CD4-positive, alpha-beta T cell treated with Interleukin-15 for 4 hours (primary cell): ENCODE measurements around the gene RBMS3.
"Not testable (repeated sequence)": the region's sequence is repeated elsewhere in the genome, so short reads cannot be mapped to it uniquely, and the experiment has no call there.

Experiments
- DNase-seq: peaks from one replicate; pipeline ENCODE4 v3.0.0-alpha.2; 2020; ENCODE audit warnings: low spot score

RBMS3 gene

DNA sequence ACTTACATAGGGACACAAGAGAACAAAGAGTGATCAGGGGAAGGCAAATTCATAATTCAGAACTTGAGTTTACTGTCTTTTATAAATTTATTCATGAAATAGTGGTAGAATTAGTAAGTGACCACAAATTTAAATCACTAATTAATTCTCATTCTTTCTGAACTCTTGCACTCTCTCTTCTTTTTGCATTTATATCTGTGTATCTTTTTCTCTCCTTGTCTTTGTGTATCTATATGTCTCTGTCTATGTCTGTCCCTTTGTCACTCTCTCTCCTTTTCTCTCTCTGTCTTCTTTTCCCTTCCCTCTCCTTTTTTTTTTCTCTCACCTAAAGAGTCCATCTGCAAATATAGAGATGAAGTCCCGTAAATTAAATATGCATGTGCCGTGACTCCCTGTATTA lies 31.5 kb downstream of the RBMS3 start:
- no peak for DNase-seq

DNA sequence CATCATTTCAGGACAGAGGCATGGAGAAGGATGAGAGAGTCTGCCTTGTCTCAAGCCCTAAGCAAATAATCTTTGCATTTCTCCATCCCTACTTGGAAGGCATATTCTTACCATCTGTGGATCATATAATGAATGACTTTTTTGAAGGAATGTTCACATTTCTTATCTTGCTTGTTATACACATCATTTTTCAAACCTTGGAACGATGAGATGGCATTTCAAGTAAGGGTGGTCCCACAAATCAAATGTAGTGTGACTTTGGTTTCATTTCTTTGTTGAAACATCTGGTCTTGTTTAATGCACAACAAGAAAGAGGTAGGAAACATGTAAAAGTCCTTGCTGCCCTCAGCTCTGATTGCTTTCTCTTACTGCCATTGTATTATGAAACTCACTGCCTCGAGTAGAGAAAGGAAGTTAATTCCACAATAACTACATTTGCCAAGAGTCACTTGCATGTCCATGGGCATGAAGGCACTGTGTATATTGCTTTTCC lies 32.1 kb downstream of the RBMS3 start:
- no peak for DNase-seq

DNA sequence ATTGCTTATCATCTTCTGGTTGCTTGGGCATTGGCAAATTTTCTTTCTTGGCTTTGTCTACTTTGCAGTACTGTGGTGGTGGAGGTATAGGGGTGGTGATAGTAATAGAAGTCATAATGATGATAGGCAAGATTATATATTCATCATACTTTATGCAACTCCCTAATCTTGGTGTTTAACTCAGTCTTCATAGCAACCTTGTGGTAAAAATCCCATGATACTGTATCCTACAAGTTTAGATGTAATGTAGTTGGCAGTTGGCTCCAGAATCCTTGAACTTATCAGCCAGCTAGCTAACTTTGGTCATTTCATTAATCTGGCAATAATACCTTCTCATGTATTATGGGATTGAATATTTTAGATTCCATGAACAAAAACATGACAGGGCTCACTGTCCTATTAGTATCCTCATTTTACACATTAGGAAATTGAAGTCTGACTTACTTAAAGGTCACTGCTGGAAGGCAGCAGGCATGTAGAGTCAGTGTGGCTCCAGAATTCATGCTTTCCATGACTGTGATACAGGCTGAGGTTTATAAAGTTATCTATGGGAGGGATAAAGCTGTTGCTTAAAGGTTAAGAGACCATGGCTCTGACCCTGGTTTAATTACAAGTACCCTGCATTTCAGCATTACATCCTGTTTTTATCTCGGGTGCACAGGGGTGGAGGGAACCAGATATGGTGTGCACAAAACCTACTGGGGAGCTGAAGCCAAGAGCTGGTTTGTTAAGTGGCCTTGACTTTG lies 33.3 kb downstream of the RBMS3 start:
- no peak for DNase-seq

DNA sequence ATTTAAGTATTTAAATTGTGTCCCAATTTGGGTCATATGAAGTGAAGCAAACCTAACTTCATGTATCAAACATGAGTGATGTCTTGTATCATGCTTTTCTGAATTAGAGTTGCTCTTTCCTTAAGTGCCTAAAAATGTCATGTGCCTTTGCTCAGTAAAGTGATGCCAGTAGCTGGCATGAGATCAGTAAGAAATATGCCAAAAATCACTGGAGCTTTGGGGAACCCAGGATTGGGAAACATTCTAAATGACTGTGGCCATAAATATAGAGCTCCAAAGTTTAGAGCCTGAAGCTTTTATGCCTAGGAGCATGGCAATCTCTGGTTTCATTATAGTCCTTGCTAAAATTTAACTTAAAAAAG lies 33.8 kb downstream of the RBMS3 start:
- no peak for DNase-seq

DNA sequence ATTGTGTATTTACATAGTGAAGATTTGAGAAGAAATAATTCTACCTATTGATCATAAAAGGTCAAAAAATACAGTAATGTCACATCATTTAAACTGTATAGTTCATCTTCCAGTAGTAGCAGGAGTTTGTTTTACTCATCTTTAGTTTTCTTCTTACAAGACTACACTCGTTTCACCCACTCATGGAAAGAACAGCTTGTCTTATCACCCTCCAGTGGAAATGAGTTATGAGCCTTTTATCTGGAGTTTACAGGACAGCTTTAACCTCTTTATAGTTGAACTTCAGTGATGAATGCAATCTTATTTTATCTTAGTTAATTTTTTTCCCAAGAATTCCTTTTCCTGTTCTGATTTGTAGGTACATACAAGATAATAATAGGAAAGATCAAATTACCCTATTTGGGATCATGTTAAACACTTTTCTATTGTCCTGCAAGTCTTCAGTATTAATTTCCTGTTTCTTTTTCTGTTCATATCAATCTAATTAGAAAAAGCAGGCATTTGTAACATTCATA lies 36.8 kb downstream of the RBMS3 start:
- no peak for DNase-seq

DNA sequence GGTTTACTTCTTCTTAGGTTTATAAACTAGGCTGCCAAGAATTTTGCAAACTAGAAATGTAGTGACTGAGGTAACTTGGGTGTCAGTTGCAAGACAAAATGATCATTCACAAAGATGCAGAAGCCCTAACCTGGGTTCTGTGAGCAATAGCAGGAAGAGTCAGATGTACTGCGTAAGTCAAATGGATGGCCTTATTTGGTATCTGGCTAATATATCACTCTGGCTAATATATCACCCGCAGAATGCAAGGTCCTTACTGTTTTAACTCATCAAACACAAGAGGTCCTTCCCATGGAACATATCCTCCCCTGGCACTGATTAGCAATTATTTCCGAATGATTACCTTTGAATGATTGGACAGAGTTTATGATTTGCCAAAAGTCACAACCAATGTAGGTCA lies 37.4 kb downstream of the RBMS3 start:
- no peak for DNase-seq

DNA sequence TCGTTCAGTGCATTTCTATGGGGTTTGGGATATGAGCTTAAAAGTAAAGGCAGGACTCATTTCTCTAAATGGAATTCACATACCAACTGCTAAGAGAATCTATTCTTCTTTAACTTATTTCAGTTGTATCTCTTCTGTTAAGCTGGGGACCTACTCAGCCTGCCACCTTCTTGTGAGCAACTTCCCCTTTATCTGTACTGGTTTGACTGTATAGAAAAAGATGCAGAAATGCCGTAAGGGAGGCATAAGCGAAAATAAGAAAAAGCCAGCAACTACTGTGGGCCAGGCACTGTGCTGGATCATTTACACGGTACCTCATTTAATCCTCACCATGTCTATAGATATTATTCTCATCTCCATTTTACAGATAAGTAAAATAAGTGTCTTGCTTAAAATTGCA lies 38.4 kb downstream of the RBMS3 start:
- DNase-seq, result no peak

DNA sequence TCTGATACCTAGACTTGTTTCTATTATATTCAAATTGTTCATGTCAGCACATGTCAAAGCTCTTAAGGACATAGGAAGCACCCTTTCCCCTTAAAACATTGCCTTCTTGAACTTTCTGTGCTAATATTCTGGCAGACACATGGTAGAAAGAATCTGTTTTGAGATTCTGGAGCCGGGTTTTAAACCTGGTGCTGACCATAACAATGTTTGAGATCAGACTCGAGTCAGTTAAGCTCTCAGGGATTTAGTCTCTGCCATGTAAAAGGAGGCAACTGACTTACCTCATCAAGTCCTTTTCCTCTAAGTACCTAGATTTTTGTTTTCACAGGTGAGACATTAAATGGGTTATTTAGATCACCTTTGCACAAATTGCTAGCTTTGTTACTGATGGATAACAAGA lies 38.9 kb downstream of the RBMS3 start:
- DNase-seq, result no peak

DNA sequence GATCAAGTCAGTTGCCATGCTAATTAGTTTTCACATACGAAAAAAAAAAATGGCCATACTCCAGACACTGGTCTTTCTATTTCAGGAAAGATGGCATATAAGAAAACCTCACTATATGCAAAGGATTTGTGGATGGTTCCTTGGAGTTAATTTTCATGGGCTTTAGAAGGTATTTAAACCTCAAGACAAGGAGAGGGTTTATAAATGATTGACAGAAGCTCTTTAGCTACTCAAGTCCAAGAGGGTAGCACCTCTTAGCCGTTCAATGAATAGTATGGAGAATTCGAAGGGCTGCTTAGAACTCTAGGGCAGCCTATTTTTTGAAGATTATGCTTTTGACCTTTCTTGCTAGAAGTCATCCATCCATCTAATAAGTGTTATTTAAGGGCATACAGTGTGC lies 41.7 kb downstream of the RBMS3 start:
- DNase-seq, result no peak

DNA sequence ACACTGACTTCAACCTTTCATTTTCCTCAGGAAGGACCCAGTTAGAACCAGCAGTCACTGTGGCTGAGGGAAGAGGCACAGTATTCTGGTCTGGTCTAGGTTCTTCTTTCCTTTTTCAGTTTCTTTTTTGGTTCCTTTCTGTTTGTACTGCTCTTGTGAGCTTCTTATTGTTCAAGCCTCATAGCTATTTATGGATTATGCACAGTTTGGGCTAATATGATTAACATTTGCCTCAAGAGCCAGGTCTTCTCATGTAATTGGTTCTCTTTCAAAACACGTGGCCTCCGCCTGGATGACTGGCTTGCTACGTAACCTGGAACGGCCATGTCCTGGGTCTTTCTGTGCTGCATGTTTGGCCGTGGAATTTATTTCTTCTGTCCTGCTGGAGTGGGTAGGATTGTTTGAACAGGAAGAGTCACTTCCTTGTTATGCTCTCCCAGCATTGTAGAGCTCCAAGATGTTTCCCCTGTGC lies 43.3 kb downstream of the RBMS3 start:
- no peak for DNase-seq

DNA sequence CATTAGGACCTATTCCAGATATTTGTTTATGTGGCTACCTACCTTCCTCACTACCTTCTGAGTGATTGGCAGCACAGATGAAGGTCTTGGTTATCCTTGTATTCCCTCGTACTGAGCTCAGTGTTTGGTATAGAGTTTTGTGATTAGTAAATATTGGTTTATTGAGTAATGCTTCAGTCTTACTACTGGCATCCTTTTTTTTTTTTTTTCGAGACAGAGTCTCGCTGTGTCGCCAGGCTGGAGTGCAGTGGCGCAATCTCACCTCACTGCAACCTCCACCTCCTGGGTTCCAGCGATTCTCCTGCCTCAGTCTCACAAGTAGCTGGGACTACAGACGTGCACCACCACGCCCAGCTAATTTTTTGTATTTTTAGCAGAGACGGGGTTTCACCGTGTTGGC lies 45.7 kb downstream of the RBMS3 start:
- not testable (repeated sequence) for DNase-seq

DNA sequence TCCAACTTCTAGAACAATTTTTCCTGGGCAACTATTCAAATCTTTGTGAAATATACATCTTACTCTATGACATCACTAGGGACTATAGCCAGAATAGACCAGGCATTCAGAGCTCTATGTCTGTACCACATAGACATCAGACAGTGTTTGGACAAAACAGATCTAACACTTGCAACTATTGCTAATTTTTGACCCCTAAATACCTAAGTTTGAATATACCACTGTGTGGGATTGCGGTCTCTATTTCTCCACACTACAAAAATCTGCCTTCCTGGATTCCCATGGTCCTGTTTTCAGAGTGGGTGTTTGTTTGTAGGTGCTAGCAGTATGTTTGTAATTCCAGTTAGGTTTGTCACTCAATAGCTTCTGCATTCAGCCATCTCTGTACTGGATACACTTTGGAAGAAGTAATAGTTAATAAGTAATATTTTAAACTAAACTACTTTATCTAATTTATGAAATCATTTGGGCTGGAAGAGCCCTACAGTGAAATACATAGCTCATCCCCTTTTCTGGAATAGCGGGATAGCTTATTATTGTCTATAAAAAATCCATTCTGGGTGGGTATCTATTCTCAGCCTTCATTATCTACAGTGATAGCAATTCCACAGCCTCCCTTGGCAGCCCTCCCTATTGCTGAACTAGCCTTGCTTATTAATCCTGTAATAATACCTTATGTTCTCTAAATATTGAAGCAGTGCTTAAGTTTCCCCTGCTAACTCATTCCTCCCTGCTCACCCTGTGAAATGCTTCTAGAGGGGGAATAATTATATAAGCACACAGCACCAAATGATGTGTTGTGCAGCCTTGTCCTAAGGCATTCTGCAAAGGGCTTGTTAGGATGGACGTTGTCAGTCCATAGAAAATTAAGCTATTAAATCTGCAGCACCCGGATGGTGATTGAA lies 49.4 kb downstream of the RBMS3 start:
- no peak for DNase-seq

DNA sequence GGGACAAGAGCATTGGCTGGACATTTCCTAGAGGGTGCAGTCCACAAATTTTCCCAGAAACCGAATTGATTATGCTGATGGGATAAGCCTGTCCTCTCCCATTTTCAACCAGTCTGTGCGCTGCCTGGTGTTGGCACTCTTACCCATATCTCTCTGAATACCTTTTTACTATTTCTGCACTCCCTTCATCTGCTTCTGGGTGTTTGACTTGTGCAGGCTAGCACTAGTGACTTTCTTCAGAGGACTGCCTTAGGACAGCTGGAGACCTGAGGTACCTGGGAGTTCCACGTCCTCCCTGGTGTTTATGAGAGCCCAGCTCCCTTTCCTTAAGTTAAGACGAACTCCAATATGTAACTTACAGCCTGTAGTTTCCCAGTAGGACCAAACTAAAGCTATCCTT lies 50.2 kb downstream of the RBMS3 start:
- no peak for DNase-seq

DNA sequence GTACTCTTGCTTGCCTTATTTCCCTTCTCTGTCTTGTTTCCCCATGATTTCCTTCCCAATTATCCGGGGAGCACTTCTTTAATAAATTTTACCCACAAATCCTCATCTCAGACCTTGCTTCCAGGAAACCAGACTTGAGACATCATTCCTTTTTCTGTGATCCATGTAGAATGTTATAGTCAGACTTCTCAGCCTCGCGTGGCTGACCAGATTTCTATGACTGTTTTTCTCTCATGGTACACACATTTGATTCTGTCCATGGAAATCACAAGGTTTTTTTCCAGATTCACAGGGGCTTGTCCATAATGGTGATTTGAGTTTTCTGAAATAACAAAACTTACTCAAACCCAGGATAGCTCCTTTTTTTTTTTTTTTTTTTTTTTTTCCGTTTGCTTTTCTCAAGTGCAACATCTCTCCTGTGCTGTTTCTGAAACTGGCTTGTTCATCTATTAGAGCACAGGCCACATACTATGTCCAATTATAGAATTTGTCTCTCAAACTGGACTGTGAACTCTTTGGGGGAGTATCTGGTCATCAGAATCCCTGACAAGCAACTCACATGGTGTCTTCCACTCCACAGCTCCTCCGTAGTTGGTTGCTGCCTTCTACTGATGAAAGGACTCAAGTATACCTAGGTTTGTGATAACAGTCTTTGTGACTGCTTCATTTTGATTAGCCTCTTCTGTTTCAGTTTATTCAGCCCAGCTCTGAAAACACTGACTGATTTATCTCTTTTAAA lies 50.8 kb downstream of the RBMS3 start:
- no peak for DNase-seq

DNA sequence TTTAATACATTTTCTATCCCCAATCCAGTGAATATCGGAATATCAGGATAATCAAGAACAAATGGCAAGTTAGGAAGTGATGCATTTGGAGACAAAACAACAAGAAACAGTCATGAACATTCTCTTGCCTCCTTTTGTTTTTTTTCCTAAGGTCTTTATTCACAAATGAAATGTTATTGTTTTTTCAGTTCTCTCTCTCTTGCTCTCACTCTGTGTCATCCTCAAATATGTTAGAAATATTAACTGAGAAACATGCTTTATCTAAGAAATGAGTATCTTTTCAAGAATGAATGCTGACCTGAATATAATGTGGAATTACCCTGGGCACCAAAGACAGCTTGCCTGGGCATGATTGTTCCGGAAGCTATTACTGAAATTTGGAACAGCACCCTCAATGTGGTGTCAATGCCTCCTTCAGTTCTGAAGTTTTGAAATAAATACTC lies 51.3 kb downstream of the RBMS3 start:
- DNase-seq, result no peak

DNA sequence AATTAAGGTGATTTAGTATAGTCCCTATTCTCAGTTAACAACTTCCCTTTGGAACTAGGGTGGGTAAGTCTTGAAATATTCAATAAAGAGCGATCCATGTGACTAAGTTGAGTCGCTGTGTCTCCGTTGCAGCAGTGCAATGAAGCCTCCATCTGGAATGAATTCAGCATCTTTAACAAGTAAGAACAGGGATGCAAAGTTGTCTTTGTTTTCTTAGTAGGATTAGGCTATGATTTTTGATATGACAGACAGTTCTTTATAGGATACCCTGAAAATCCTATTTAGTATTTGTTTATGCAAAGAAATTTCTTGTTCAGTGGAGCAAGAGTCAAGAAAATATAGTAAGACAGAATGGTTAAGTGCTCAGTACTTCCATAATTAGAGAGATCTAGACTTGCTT lies 52.7 kb downstream of the RBMS3 start:
- no peak for DNase-seq

DNA sequence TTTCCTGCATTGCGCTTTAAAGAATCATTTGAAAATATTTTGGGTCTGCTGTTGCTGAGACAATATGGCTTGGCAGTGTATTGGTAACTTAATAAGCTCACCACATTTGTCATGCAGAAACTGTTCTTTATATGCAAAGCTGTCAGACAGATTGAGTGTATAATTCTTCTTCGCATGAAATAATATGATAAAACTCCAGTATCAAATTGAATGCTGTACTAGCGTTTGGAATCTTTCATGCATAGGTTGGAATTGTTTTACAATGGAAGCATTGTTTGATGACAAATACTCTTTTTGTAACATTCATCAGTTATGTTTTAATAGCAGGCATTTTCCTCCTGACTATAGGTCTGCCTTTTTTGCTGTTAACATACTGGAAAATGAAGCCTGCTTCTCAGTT lies 53.8 kb downstream of the RBMS3 start:
- DNase-seq, result no peak

DNA sequence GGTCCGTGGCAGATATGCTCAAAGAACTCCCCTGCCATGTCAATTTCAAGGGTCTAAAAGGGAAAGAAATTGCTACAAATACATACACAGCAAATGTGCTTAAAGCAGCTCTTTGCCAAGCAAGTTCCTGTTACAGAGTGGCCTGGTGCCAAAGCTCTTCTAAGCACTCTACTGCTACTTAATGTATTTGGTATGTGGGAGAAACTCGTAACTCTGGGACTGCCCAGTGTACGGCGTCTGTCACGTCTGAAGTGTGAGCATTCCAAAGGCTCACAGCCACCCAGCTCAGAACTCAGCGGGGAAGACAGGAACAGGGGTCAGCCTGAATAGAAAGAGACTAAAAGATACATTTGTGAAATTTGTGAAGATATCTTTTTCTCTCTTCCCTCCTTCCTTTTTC lies 54.6 kb downstream of the RBMS3 start:
- no peak for DNase-seq

DNA sequence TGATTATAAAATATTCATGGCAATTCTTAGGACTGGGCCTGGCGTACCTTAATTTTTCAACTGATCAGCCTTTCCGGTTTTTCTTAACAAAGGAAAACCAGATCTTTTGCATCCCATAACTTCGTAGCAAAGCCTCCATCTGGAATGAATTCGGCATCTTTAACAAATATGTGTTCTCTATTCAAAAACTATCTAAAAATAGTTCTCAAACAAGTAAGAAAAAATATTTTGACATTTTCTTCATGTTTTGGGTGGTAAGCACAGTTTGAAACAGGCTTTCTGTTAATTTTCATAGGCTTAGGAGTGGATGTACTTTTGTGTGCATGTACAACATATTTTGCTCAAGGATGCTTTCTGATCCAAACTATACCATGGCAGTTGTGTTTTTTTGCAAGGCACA lies 55.1 kb downstream of the RBMS3 start:
- DNase-seq, result no peak

DNA sequence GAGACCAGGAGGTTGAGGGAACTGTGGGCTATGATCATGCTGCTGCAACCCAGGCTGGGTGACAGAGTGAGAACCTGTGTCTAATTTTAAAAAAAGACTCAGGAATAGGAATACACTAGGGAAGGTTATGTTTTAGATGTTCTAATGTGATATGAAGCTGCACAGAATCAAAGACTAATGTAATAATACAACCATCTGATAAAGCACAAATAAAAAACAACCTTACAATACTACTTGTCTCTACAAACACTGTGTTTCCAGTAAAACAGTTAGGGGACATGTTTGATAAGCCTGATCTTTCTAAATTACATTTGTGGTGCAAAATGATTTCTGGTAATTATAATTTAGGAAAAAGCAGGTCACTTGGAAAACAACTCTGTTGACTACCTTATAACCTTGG lies 56.7 kb downstream of the RBMS3 start:
- DNase-seq, result no peak

DNA sequence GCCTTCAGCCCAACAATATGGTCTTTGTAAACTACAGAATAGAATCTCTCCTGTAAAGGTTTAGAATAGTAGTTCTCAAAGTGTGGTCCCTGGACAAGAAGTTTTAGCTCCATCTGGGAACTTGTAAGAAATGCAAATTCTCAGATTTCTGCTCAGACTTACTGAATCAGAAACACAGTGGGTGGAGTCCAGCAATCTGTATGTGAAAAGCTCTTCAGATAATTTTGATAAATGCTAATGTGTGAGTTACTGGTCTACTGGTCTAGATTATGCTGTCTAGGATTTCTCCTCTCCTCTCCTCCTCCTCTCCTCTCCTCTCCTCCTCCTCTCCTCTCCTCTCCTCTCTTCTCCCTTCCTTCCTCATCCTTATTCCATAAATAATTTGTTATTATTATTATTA lies 57.5 kb downstream of the RBMS3 start:
- no peak for DNase-seq
